ENCODE measurements around the gene CIRBP. TPM values are rescaled to one million over a fixed set of nuclear protein-coding genes. Genes with fewer than 3 reads are reported as not detected.

CIRBP gene
- total and polyA plus RNA-seq, 9 donors = 602 to 1,254 (median 855) TPM

DNA sequence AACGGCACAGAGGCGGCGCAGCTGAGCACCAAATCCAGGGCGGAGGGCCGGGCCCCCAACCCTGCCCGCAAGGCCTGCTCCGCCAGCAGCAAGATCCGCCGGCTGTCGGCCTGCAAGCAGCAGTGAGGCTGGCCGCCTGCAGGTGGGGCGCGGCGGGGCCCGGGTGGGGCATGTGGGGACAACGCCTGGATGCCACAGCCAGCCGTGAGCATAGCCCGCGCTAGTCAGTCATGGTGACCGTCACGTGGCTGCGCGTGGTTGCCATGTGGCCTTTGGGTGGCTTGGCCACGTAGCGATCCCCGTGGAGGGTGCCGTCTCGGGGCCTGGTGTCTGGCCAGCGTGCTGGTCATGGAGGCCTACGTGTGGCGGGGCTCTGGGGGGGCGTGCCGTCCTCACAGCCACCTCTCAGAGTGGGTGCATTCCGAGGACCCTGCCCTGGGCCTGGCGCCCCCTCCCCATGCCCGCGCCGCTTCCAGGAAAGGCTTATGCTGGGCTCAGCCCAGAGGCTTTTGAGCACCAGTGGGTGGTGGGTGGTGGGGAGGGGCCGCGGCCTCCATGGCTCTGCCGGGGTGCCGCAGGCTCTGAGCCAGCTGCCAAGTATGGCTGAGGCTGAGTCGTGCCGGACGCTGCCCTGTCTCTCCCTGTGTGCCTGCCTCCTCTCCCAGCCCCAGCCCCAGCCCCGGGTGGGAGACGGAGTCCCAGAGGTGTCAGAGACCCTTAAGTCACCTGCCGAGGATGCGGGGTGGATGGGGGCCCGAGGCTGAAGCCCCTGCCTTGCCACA lies 42.4 kb upstream of the CIRBP start:
- H3K4me1 ChIP-seq (ENCODE audit: insufficient read depth) = no peaks in the 10 kb centered on the region

DNA sequence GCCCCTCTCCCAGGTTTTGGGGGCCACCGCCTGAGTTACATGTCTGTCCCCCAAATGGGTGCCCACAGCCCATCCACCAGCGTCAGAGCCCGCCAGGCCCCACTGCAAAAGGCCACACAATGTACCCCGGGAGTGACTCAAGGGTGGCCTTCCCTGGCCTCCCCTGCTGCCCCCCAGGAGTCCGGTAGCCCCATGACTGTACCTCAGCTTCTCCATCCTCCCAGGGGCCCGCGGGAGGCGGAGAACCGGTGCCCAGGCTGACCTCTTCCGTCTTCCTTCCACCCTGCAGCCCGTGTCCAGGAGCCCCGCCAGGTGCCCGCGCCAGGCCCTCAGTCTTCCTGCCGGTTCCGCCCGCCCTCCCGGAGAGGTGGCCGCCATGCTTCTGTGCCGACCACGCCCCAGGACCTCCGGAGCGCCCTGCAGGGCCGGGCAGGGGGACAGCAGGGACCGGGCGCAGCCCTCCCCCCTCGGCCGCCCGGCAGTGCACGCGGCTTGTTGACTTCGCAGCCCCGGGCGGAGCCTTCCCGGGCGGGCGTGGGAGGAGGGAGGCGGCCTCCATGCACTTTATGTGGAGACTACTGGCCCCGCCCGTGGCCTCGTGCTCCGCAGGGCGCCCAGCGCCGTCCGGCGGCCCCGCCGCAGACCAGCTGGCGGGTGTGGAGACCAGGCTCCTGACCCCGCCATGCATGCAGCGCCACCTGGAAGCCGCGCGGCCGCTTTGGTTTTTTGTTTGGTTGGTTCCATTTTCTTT lies 41.7 kb upstream of the CIRBP start:
- H3K9me3 ChIP-seq = no peaks in the 10 kb centered on the region
- 85 to 93% (median 89%) methylated on average over 42 to 56 of the region's 56 CpGs for WGBS, 3 donors
- DNase-seq = no peak
- TF ChIP-seq EP300 (IDR thresholded peaks at IDR 0.05) = no peak
- no peak for TF ChIP-seq POLR2A (IDR thresholded peaks at IDR 0.05)
- TF ChIP-seq, protein P1, sequence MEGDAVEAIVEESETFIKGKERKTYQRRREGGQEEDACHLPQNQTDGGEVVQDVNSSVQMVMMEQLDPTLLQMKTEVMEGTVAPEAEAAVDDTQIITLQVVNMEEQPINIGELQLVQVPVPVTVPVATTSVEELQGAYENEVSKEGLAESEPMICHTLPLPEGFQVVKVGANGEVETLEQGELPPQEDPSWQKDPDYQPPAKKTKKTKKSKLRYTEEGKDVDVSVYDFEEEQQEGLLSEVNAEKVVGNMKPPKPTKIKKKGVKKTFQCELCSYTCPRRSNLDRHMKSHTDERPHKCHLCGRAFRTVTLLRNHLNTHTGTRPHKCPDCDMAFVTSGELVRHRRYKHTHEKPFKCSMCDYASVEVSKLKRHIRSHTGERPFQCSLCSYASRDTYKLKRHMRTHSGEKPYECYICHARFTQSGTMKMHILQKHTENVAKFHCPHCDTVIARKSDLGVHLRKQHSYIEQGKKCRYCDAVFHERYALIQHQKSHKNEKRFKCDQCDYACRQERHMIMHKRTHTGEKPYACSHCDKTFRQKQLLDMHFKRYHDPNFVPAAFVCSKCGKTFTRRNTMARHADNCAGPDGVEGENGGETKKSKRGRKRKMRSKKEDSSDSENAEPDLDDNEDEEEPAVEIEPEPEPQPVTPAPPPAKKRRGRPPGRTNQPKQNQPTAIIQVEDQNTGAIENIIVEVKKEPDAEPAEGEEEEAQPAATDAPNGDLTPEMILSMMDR (IDR thresholded peaks at IDR 0.05) = no peak
- no peak overlapping the region for H3K27ac ChIP-seq
- no peaks in the 10 kb centered on the region for H3K36me3 ChIP-seq
- H3K27me3 ChIP-seq = no peaks in the 10 kb centered on the region
- H3K4me3 ChIP-seq = no peak overlapping the region
- intact Hi-C loops (cut with DNase I) = no loop called here
- peaks cover 3% of the 10 kb centered on the region for H3K4me1 ChIP-seq (ENCODE audit: insufficient read depth)

More for the DNA sequence above, 42.4 kb upstream of the CIRBP start:
- WGBS, 3 donors = 90 to 93% (median 91%) methylated on average over 31 to 50 of the region's 50 CpGs
- intact Hi-C loops (cut with DNase I) = no loop called here
- DNase-seq = no peak
- H3K27me3 ChIP-seq = no peaks in the 10 kb centered on the region
- H3K9me3 ChIP-seq = no peaks in the 10 kb centered on the region
- TF ChIP-seq EP300 (IDR thresholded peaks at IDR 0.05) = no peak
- H3K36me3 ChIP-seq = no peaks in the 10 kb centered on the region
- H3K4me3 ChIP-seq = no peak overlapping the region
- H3K27ac ChIP-seq = no peak overlapping the region

DNA sequence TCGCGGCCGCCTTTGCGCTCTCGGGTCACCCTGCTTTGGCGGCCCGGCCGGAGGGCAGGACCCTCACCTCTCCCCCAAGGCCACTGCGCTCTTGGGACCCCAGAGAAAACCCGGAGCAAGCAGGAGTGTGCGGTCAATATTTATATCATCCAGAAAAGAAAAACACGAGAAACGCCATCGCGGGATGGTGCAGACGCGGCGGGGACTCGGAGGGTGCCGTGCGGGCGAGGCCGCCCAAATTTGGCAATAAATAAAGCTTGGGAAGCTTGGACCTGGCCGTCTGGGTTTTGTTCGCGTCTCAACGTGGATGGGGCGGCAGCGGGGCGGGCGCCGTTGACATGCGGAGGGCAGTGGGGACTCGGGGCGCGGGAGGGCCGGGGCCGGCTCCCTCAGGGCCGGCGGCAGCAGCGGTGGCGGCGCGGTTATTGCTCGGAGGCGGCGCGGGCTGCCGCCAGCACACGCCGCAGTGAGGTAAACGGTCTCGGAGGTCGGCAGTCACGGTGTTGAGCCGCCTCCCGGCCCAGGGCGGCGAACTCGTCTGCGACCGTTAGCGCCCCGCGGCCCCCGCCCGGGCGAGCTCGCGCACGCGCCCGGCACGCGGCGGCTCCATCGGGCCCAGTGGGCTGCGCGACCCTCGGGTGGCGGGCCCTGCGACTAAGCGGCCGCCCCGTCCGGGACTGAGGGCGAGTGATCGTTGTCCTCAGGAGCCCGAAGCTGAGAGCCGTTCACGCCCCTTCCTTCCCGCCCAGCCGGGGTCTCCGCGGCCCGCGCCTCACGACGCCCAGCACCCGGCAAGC lies 40.8 kb upstream of the CIRBP start:
- H3K36me3 ChIP-seq = no peaks in the 10 kb centered on the region
- TF ChIP-seq POLR2A (IDR thresholded peaks at IDR 0.05) = no peak
- TF ChIP-seq EP300 (IDR thresholded peaks at IDR 0.05) = no peak
- TF ChIP-seq, protein P1 (IDR thresholded peaks at IDR 0.05) = no peak
- WGBS, 3 donors = 94 to 96% (median 95%) methylated on average over 100 of the region's 100 CpGs
- no peaks in the 10 kb centered on the region for H3K9me3 ChIP-seq
- intact Hi-C loops (cut with DNase I) = no loop called here
- H3K4me3 ChIP-seq = no peak overlapping the region
- H3K27me3 ChIP-seq = no peaks in the 10 kb centered on the region
- H3K4me1 ChIP-seq (ENCODE audit: insufficient read depth) = peaks cover 12% of the 10 kb centered on the region
- H3K27ac ChIP-seq = no peak overlapping the region
- no peak for DNase-seq

DNA sequence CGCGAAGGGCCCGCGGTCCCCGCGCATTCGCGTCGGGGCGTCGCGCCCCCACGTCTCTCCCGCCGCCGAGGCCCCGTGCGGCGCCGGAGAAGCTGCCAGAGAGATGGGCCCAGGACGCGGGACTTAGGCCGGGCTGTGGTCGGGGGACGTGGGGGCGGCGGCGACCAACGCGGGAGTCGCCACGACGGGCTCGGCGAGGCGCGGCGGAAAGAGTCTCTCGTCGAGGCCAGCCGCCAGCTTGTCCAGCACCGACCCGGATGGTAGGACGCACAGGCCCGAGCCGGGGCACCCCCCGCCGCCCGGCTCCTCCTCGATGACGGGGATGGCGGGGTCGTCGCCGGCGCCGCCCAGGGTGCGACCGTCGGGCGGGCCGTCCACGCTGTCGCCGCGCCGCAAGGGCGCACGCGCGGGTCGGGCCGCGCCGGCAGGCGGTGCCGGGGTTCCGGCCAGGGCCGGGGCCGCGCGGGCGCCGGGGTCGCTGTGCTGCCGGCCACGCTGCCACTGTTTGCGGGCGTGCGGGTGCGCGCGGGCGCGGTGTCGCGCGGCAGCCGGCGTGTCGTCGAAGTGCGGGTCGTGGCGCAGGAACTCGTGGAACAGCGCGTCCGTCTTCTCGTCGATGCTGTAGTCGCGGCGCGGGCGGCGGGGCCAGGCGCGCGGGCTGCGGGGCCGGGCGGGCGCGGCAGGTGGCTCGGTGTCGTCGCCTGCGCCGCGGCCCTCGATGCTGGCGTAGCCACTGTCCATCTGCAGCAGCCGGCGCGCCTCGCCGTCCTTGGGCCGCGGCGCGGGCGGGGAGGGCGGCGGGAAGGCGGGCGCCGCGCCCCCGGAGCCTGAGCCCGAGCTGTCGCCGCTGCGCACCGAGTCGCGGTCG lies 39.8 kb upstream of the CIRBP start:
- intact Hi-C loops (cut with DNase I) = no loop called here
- Histone ChIP-seq H3K27ac (no peak overlapping the region), H3K4me1 (ENCODE audit: insufficient read depth) (peaks cover 12% of the 10 kb centered on the region), H3K27me3 (no peaks in the 10 kb centered on the region), H3K9me3 (no peaks in the 10 kb centered on the region), H3K4me3 (no peak overlapping the region), H3K36me3 (no peaks in the 10 kb centered on the region)
- no peak for DNase-seq
- WGBS, 3 donors = 91 to 95% (median 95%) methylated on average over 152 to 158 of the region's 158 CpGs
- TF ChIP-seq POLR2A (IDR thresholded peaks at IDR 0.05) (no peak), EP300 (IDR thresholded peaks at IDR 0.05) (no peak)
- TF ChIP-seq, protein P1 (IDR thresholded peaks at IDR 0.05) = no peak
